ENCODE data around the gene PYROXD2.

The PYROXD2 gene

DNA sequence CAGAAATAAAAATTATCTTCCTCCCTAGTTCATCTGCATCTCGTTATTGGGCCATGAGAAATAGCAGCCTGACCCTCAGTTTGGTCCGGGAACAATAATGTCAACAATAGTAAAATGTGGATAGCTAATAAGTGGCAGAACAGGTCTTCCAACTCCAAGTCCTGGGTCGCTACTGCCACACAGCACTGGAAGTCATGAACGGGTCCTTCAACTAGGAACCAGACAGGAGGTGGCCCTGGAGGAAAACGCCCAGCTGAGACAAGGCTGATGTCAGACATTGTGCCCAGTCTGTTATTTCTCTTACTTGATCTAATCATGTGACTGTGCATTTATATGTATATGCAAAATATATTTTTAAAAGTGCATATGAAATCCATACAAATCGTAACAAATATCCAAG lies 51.8 kb downstream of the PYROXD2 start:
- no peak for DNase-seq
- H3K4me2 ChIP-seq (ENCODE audit: insufficient read depth, low read length) = no peak overlapping the region
- H3K9me3 ChIP-seq (ENCODE audit: insufficient read depth, low read length, severe bottlenecking) = no peaks in the 10 kb centered on the region
- peaks cover 7% of the 10 kb centered on the region for H3K27me3 ChIP-seq (ENCODE audit: insufficient read depth, low read length, poor library complexity)
- H3K27ac ChIP-seq (ENCODE audit: low read length) = no peak overlapping the region
- no peaks in the 10 kb centered on the region for H3K4me1 ChIP-seq (ENCODE audit: insufficient read depth, low read length)
- H2AFZ ChIP-seq (ENCODE audit: low read depth, low read length) = no peak overlapping the region
- no peaks in the 10 kb centered on the region for H3K79me2 ChIP-seq (ENCODE audit: insufficient read depth, low read length)
- H3K9ac ChIP-seq (ENCODE audit: low read depth, low read length) = no peak overlapping the region
- no peak for ATAC-seq (ENCODE audit: insufficient read depth, low read depth)
- TF ChIP-seq, protein P1, sequence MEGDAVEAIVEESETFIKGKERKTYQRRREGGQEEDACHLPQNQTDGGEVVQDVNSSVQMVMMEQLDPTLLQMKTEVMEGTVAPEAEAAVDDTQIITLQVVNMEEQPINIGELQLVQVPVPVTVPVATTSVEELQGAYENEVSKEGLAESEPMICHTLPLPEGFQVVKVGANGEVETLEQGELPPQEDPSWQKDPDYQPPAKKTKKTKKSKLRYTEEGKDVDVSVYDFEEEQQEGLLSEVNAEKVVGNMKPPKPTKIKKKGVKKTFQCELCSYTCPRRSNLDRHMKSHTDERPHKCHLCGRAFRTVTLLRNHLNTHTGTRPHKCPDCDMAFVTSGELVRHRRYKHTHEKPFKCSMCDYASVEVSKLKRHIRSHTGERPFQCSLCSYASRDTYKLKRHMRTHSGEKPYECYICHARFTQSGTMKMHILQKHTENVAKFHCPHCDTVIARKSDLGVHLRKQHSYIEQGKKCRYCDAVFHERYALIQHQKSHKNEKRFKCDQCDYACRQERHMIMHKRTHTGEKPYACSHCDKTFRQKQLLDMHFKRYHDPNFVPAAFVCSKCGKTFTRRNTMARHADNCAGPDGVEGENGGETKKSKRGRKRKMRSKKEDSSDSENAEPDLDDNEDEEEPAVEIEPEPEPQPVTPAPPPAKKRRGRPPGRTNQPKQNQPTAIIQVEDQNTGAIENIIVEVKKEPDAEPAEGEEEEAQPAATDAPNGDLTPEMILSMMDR (IDR thresholded peaks at IDR 0.05; ENCODE audit: borderline replicate concordance, extremely low read depth, low read length, poor library complexity, severe bottlenecking) = no peak
- TF ChIP-seq EZH2 (IDR thresholded peaks at IDR 0.05; ENCODE audit: borderline replicate concordance, low read depth, low read length, severe bottlenecking) = no peak
- H3K4me3 ChIP-seq (ENCODE audit: low read depth in 1 of 2, low read length in 2 of 2) = no peak overlapping the region
- no peaks in the 10 kb centered on the region for H3K36me3 ChIP-seq (ENCODE audit: insufficient read depth, low read length)
- no peaks in the 10 kb centered on the region; the same call in 1 of the 2 replicates for H4K20me1 ChIP-seq (ENCODE audit: insufficient read depth, low read length)

DNA sequence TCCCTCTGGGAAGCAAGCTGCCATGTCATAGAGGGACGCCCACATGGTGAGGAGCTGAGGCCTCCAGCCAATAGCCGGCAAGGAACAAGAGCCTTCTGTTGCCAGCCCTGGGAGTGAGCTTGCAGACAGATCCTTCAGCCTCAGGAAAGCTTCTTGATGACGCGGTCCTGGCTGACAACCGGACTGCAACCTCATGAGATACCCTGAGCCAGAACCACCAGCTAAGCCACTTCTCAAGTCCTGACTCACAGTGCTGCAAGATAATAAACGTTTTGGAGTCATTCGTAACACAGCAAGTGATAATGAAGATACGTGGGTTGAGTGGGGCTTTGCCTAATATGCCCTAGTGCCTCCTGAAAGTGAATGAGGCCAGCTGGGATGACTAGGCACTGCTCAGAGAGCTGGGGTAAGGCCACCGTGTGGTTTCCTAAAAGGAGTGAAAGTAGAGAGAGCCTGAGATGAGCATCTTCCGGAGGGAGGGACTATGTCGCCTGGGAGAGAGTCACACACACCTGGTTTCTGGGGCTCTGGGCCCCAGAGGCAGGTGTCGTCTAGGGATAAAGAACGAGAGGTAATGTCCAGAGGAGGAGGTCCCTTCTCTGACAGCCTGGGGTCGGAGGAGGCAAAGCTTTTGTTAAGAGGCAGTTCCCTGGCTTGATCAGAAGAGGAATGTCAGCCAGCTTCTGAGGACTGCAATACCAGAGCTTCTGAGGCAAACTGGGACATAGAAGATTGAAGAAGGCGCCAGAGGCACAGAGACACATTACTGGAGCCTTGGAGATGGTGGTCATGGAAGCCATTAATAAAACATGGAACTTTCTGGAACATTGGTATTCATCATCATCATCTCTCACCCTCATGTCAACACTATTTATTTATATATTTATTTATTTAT lies 53.6 kb downstream of the PYROXD2 start:
- DNase-seq = no peak
- no peak overlapping the region for H3K27ac ChIP-seq (ENCODE audit: low read length)
- H3K4me2 ChIP-seq (ENCODE audit: insufficient read depth, low read length) = no peak overlapping the region
- no peak for TF ChIP-seq EZH2 (IDR thresholded peaks at IDR 0.05; ENCODE audit: borderline replicate concordance, low read depth, low read length, severe bottlenecking)
- TF ChIP-seq, protein P1 (IDR thresholded peaks at IDR 0.05; ENCODE audit: borderline replicate concordance, extremely low read depth, low read length, poor library complexity, severe bottlenecking) = no peak
- H2AFZ ChIP-seq (ENCODE audit: low read depth, low read length) = no peak overlapping the region
- H3K27me3 ChIP-seq (ENCODE audit: insufficient read depth, low read length, poor library complexity) = peaks cover 7% of the 10 kb centered on the region
- no peaks in the 10 kb centered on the region for H3K9me3 ChIP-seq (ENCODE audit: insufficient read depth, low read length, severe bottlenecking)
- H3K4me1 ChIP-seq (ENCODE audit: insufficient read depth, low read length) = no peaks in the 10 kb centered on the region
- peak; percentile 45; the same call in 1 of the 3 replicates for ATAC-seq (ENCODE audit: insufficient read depth, low read depth)
- no peaks in the 10 kb centered on the region; the same call in 1 of the 2 replicates for H4K20me1 ChIP-seq (ENCODE audit: insufficient read depth, low read length)
- no peaks in the 10 kb centered on the region for H3K79me2 ChIP-seq (ENCODE audit: insufficient read depth, low read length)
- H3K4me3 ChIP-seq (ENCODE audit: low read depth in 1 of 2, low read length in 2 of 2) = no peak overlapping the region
- no peaks in the 10 kb centered on the region for H3K36me3 ChIP-seq (ENCODE audit: insufficient read depth, low read length)
- no peak overlapping the region for H3K9ac ChIP-seq (ENCODE audit: low read depth, low read length)

DNA sequence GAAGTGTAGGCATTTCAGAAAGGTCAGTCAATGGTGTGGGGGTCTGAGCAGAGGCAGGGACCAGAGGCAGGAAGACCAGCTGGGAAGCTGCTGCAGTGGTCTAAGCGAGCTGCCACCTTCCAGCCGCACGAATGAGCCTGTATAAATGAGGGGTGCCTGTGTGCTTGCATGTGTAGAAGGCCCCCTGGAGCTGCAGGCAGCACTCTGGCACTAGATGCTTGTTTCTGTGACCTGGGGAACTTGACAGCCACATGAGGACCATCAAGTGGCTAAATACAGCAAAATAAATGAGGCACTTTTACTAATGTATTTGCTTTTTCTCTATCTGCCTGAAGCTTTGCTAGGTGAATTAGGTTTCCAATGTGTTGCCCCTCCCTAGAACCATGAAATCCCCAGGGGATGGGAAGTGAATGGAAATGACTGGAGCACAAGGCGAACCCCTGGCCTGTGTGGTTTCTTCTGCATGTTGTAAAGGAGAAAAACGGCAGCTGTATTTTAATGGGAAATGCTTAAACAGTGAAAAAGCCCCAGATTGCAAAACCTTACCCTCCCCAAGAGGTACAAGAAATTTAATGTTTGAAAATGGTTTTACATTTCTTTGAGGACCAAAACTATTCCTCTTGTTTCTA lies 57.7 kb downstream of the PYROXD2 start:
- Histone ChIP-seq H3K9ac (ENCODE audit: low read depth, low read length) (no peak overlapping the region), H3K4me2 (ENCODE audit: insufficient read depth, low read length) (no peak overlapping the region), H3K79me2 (ENCODE audit: insufficient read depth, low read length) (no peaks in the 10 kb centered on the region), H3K27ac (ENCODE audit: low read length) (no peak overlapping the region), H3K27me3 (ENCODE audit: insufficient read depth, low read length, poor library complexity) (peaks cover 16% of the 10 kb centered on the region), H3K4me3 (ENCODE audit: low read depth in 1 of 2, low read length in 2 of 2) (no peak overlapping the region), H3K9me3 (ENCODE audit: insufficient read depth, low read length, severe bottlenecking) (no peaks in the 10 kb centered on the region), H4K20me1 (ENCODE audit: insufficient read depth, low read length) (no peaks in the 10 kb centered on the region), H3K36me3 (ENCODE audit: insufficient read depth, low read length) (no peaks in the 10 kb centered on the region), H2AFZ (ENCODE audit: low read depth, low read length) (no peak overlapping the region), H3K4me1 (ENCODE audit: insufficient read depth, low read length) (no peaks in the 10 kb centered on the region)
- DNase-seq (no peak), ATAC-seq (ENCODE audit: insufficient read depth, low read depth) (no peak)
- TF ChIP-seq, protein P1 (IDR thresholded peaks at IDR 0.05; ENCODE audit: borderline replicate concordance, extremely low read depth, low read length, poor library complexity, severe bottlenecking) = no peak
- TF ChIP-seq EZH2 (IDR thresholded peaks at IDR 0.05; ENCODE audit: borderline replicate concordance, low read depth, low read length, severe bottlenecking) = no peak
